Fibroblast of mammary gland (primary cell): ENCODE data around the gene SPC25.

Experiments
- DNase-seq: peaks from one replicate; pipeline ENCODE4 v3.0.0-alpha.2; 2010; ENCODE audit warnings: low read depth
- H3K4me3 ChIP-seq: 2 replicates; pipeline ENCODE4 v1.5.1; 2011; ENCODE audit warnings: low read depth, mild to moderate bottlenecking, low read length, moderate library complexity; ENCODE audit not compliant: control insufficient read depth
- TF ChIP-seq, protein P1 (sequence below): conservative IDR thresholded peaks from 2 replicates; pipeline ENCODE4 v1.5.1; 2011; ENCODE audit warnings: low read depth, low read length, inconsistent platforms; ENCODE audit not compliant: control insufficient read depth, insufficient read depth

Gene SPC25

DNA sequence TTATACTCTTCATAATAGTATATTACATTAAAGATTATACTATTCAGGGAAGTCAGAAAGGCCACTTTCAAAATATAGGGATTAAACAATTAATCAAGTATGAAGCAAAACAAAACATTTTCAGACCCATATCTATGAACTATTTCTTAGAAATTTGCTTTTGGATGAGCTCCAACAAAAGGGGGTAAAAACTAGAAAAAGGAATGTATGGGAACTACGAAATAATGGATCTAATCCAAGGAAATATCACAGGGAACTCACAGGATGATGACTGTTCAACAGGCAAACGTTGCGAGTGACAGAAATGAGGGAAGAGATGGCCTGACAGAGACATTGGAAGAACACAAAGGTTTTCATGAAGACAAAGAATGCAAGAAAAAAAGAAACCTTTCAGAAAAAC is 38.8 kb upstream of the SPC25 start:
- H3K4me3 ChIP-seq, result no peak overlapping the region
- no peak for DNase-seq
- TF ChIP-seq, protein P1, sequence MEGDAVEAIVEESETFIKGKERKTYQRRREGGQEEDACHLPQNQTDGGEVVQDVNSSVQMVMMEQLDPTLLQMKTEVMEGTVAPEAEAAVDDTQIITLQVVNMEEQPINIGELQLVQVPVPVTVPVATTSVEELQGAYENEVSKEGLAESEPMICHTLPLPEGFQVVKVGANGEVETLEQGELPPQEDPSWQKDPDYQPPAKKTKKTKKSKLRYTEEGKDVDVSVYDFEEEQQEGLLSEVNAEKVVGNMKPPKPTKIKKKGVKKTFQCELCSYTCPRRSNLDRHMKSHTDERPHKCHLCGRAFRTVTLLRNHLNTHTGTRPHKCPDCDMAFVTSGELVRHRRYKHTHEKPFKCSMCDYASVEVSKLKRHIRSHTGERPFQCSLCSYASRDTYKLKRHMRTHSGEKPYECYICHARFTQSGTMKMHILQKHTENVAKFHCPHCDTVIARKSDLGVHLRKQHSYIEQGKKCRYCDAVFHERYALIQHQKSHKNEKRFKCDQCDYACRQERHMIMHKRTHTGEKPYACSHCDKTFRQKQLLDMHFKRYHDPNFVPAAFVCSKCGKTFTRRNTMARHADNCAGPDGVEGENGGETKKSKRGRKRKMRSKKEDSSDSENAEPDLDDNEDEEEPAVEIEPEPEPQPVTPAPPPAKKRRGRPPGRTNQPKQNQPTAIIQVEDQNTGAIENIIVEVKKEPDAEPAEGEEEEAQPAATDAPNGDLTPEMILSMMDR, result no peak

DNA sequence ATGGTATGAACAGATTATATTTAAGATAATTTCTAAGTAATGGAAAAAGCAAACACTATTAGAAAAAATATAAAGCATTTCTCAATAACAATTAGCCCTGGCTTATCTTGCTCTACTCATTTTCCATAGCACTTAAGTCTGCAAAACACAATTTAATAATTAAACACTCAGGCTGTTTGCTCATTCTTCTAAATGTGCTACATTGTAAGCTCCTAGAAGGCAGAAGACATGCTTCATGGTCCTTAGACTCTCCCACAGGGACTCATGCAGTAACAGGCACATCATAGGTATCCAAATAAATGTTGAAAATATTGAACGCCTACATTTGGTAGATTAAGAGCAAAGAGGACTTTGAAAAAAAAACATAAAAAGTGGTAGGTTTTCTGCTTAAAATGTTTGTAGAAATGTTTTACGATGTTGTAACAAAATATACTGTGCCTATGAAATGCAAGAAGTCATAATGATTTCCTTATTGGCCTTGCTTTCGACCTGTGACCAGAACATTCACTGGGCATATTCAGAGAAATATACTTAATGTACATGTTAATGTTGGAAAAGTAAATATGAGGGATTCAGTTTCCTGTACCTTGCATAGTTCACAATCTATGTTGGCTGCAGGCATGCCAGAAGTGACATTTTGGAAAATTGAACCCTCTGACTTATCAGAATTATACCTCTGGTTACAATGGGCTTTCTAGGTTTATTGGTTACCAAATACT is 38.0 kb upstream of the SPC25 start:
- no peak overlapping the region for H3K4me3 ChIP-seq
- TF ChIP-seq, protein P1, result no peak
- DNase-seq, result no peak

DNA sequence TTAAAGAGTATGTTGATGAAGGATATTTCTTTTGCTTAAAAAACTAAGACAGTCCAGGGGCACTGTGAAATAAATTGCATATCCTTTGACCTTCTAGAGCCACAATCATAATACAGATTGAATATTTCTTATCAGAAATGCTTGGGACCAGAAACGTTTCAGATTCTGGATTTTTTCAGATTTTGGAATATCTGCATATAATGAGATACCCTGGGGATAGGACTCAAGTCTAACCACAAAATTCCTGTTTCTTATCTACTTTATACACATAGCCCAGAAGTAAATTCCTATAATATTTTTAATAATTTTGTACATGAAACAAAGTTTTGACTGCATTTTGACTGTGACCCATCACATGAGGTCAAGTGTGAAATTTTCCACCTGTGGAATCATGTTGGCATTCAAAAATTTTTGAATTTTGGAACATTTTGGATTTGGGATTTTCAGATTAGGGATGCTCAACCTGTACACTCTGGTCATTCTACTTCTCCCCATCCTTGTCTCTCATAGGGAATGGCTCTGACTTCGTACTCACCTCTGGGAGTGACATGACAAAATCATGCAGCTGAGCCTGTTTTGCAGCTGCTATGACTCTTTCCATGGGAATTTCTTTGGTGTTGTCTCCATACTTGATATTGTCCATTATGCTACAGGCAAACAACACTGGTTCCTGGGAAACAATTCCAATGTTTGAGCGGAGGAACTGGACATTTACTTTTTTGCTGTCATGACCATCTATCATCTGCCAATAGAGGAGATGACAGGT is 36.6 kb upstream of the SPC25 start:
- no peak overlapping the region for H3K4me3 ChIP-seq
- TF ChIP-seq, protein P1, result no peak
- DNase-seq, result no peak

DNA sequence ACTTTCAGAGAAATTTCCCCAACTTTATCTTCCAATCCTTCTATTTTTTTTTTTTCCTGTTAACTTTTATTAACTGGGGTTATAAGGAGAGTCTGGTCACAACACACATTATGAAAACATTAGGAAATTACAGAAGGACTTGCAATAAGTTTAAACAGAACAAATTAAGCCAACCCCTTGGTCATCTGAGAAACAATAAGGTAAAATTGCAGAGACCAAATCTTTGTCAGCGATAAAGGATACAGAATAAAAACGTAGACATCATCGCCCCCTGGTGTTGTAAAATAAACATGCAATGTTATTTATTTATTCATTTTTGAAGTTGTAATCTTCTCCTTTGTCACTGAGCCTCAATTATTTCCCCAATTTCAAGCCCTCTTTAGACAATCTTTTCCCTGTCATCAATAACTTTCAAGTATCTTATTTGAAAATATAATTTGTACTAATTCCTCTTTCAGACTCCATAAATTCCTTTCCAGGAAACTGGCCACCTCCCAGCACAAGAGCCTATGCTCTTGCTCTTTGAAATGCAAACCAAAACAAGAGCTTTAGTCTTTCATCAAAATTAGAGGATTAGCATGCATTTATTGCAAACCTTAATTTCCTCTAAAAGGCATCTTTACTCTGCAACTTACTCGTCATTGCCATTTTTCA is 30.4 kb upstream of the SPC25 start:
- H3K4me3 ChIP-seq, result no peak overlapping the region
- TF ChIP-seq, protein P1, result peak; percentile 47
- peak; percentile 44 for DNase-seq

DNA sequence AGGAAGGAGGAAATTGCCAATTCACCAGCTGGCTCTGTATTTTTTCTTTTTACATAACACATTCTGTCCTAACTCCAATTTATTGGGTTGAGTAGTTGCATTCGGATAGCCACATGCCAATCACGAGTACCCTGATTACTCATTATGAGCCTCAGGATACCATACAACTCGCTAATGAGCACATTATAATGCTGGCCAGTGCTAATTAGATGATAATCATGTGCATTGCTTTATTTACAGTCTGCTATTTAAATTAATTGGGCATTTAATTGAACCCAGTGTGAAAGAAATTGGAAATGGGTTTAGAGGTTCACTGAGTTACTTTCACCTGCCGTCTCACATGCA is 26.1 kb upstream of the SPC25 start:
- H3K4me3 ChIP-seq, result no peak overlapping the region
- DNase-seq, result no peak
- TF ChIP-seq, protein P1, result no peak

DNA sequence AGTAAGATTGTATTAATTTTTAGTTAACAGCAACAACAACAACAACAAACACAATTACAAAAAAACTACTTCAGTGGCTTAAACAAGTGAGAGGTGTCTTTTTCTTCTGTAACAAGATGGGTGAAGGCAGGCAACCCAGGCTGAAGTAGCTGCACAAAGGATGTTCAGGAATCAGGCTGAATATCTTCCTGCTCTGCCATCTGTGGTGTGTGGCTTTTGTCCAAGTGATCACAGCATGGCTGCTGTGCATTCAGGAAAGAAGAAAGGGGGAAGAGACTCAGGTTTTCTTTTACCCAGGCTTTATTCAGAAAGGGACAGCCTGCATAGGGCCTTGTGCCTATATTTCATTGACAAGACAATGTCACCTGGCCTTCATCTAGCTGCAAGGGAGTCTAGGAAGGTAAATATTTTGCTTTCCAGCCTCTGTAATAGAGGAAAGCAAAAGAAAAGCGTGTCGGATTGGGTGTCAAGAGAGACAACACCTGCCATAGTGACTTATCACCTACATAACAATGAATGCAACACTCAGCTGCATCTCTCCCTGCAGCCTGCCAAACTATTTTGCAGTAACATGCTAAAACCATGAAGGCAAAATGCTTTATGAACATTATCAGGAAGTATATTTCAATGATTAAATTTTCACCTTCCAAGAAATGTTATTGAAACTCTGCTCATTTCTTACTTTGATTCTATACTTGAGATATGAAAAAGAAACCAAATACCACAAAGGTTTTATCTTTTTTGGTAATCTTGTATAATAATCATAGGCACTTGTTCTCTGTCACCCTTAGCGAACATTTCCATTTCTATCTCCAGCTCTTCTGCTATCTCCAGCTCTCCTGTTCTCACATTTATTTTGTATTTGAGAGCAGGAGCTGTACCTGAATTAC is 25.5 kb upstream of the SPC25 start:
- TF ChIP-seq, protein P1, result no peak
- no peak overlapping the region for H3K4me3 ChIP-seq
- no peak for DNase-seq
